Measurements from ENCODE around the gene CILP.

DNA sequence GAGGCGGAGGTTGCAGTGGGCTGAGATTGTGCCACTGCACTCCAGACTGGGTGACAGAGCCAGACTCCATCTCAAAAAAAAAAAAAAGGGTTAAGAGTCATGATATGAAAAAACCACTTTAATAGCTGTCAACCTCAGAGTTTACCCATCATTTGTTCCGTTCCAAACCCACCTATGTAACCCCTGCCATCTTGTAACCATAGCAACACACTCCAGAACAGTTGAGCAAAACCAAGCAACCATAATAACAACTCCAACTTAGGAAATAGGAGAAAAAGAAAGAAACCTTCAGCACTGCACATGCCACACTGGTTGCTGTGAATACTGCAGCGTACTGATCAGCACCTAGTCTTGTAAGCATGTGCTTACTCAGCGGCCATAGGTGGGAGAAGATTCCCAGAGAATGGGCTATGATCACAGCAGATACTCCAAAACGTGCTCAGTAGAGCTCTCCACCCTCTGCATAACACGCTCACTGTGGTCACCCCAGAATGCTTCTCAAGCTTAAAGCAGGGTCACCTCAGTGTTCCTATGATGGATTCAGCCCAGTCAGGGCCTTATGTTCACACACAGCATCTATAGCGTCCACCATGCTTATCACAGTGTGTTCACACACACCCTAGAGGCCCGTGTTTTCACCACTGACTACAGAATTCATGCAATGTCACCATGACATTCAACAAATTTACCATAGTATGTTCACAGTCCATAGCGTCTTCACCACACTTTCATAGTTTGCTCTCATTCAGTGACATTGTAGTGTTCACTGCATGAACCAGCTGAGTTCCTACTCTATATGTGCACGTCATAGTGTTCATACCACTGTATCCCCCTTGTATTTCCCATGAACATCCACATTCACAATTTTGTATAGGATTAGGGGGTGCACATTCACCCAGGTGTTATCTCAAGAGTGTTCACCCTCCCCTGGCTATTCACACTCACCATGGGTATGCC is 6.5 kb upstream of the CILP start:
- no peak for TF ChIP-seq ZNF274 (IDR thresholded peaks at IDR 0.05; ENCODE audit: low read depth, low read length)
- no peak for TF ChIP-seq YY1 (IDR thresholded peaks at IDR 0.05; ENCODE audit: insufficient read depth, insufficient read length)
- TF ChIP-seq SUZ12 (IDR thresholded peaks at IDR 0.05; ENCODE audit: extremely low read depth, insufficient read depth, insufficient read length) = no peak

Measured in NT2/D1 (cell line).